Measurements from ENCODE around the gene GRIK5. TPM values are rescaled to one million over a fixed set of nuclear protein-coding genes. Genes with fewer than 3 reads are reported as not detected.
A peak's percentile ranks its signal among the peaks of the same experiment; 100 is the strongest.

The GRIK5 gene
- total and polyA plus RNA-seq, 2 of the 8 experiments (the other 6 are each of a cell fraction or from before 2014, with no cell fraction given), result 17.8 to 42.9 TPM

- no peak overlapping the region for H3K14ac ChIP-seq (ENCODE audit: insufficient read length)
- H2AK5ac ChIP-seq (ENCODE audit: low read depth, low read length), result no peak overlapping the region
- H3K23me2 ChIP-seq (ENCODE audit: low read depth, low read length), result no peaks in the 10 kb centered on the region
- H3K36me3 ChIP-seq (ENCODE audit: control insufficient read depth in 2 of 4, insufficient read depth in 4 of 4, low read length in 3 of 4), result no peaks in the 10 kb centered on the region
- DNase-seq (ENCODE audit: low read depth in 1 of 2, low spot score in 2 of 2) (peak; percentile 82 to 95), FAIRE-seq (peak; percentile 92)
- no peaks in the 10 kb centered on the region for H4K20me1 ChIP-seq (replicated peaks in 1 of 2; ENCODE audit: control insufficient read depth in 1 of 2, insufficient read depth in 2 of 2, low read length in 2 of 2)
- POLR2A ChIA-PET (ENCODE audit: partially characterized antibody), result interaction anchor here (1.2 to 1.8 kb wide), 4 partner anchors 9 to 49 kb away, joined by 3 to 6 read pairs (median 3); partner anchors contain the start of gene POU2F2
- no peak overlapping the region for H3K4me2 ChIP-seq (ENCODE audit: insufficient read depth in 1 of 2, low read depth in 2 of 2, low read length in 2 of 2)
- H3K27ac ChIP-seq (ENCODE audit: low read depth, low read length), result no peak overlapping the region
- no peaks in the 10 kb centered on the region for H3K9me3 ChIP-seq (ENCODE audit: insufficient read depth in 2 of 2, low read depth in 1 of 2, low read length in 1 of 2)
- 35% methylated on average over 16 of the region's 16 CpGs; no CpG with 5 or more reads in 1 of the 2 experiments for WGBS, 2 experiments (ENCODE audit: extremely low coverage in 1 of 2, insufficient coverage in 1 of 2, insufficient read length in 1 of 2, insufficient replicate concordance in 2 of 2, low coverage in 1 of 2, low lambda C conversion rate in 2 of 2, missing lambda C conversion rate in 1 of 2)
- CTCF ChIA-PET (ENCODE audit: partially characterized antibody), result interaction anchor here (0.6 to 8.5 kb wide), 55 partner anchors 9 to 1282 kb away, joined by 3 to 146 read pairs (median 4); partner anchors contain the start of genes GSK3A, POU2F2 and ZNF526
- H2BK12ac ChIP-seq (ENCODE audit: low read depth, low read length), result 0 out of 2 replicates have a peak overlapping the region, but pooled peaks have one; percentile 75
- no peak overlapping the region for H3K9ac ChIP-seq (replicated peaks in 1 of 4; ENCODE audit: extremely low read depth in 1 of 4, low read depth in 3 of 4, low read length in 3 of 4)
- H3K4ac ChIP-seq (replicated peaks; ENCODE audit: insufficient read length, low read depth, low read length), result no peak overlapping the region
- H2BK20ac ChIP-seq (ENCODE audit: low read length), result peak overlapping the region; percentile 75; the same call in 1 of the 2 replicates
- H3K23ac ChIP-seq (ENCODE audit: insufficient read length), result no peak overlapping the region
- no peak overlapping the region for H4K5ac ChIP-seq (ENCODE audit: insufficient read length, low read depth, low read length)
- no peaks in the 10 kb centered on the region for H3K79me1 ChIP-seq (ENCODE audit: low read depth, low read length)
- H4K91ac ChIP-seq (replicated peaks; ENCODE audit: insufficient read length, low read length), result no peak overlapping the region
- no peak overlapping the region for H3K56ac ChIP-seq (replicated peaks; ENCODE audit: insufficient read length, low read depth, low read length)
- peak overlapping the region; percentile 57; the same call in 1 of the 2 replicates for H2BK5ac ChIP-seq (ENCODE audit: low read depth, low read length)
- peak overlapping the region; percentile 89; the same call in 1 of the 2 replicates for H2AFZ ChIP-seq (ENCODE audit: low read length)
- peaks cover 0 to 12% (median 4%) of the 10 kb centered on the region in 4 experiments; a peak in 6 of 7 replicates for H3K4me1 ChIP-seq (replicated peaks in 1 of 4; ENCODE audit: control insufficient read depth in 3 of 4, insufficient read depth in 4 of 4, low read length in 3 of 4)
- H2BK15ac ChIP-seq (ENCODE audit: low read length), result 0 out of 2 replicates have a peak overlapping the region, but pooled peaks have one; percentile 18
- H3K18ac ChIP-seq (ENCODE audit: extremely low read depth, low read length), result peak overlapping the region; percentile 40; the same call in 1 of the 2 replicates
- no peak overlapping the region for H2BK120ac ChIP-seq (replicated peaks; ENCODE audit: low read depth, low read length)
- H4K8ac ChIP-seq (ENCODE audit: extremely low read depth, insufficient read depth, low read length), result no peak overlapping the region
- no peaks in the 10 kb centered on the region for H3K79me2 ChIP-seq (ENCODE audit: control insufficient read depth in 1 of 2, insufficient read depth in 2 of 2, low read length in 2 of 2)
- no peak overlapping the region for H3K4me3 ChIP-seq (ENCODE audit: extremely low read depth in 1 of 4, insufficient read depth in 2 of 4, low read depth in 3 of 4, low read length in 4 of 4)
- H3K27me3 ChIP-seq (replicated peaks in 1 of 4; ENCODE audit: control insufficient read depth in 3 of 4, extremely low read depth in 1 of 4, insufficient read depth in 3 of 4, low read length in 3 of 4), result no peaks in the 10 kb centered on the region
- no peak for TF ChIP-seq SIX5 (IDR thresholded peaks at IDR 0.05; ENCODE audit: low read depth, low read length)
- no peak for TF ChIP-seq ATF2 (IDR thresholded peaks at IDR 0.05; ENCODE audit: low read length)
- no peak for TF ChIP-seq MAX (IDR thresholded peaks at IDR 0.05)
- TF ChIP-seq CTCF (IDR thresholded peaks at IDR 0.05; ENCODE audit: control extremely low read depth in 1 of 3, insufficient read depth in 1 of 3, low read depth in 1 of 3, low read length in 3 of 3), result peak; percentile 100
- TF ChIP-seq GABPA (IDR thresholded peaks at IDR 0.05; ENCODE audit: borderline replicate concordance, insufficient read depth, low read length), result peak; percentile 39; the same call in 1 of the 2 replicates
- no peak for TF ChIP-seq EGR1 (IDR thresholded peaks at IDR 0.05; ENCODE audit: borderline replicate concordance, low read depth, low read length)
Observed at GRCh38 chr19:42108527-42109389, 38.8 kb upstream of the GRIK5 start.
